GM10847 (cell line): ENCODE data around the gene MPP3.

Experiments
- POLR2A ChIP-seq: IDR thresholded peaks from 2 replicates; pipeline ENCODE4 v1.6.1; 2011; ENCODE audit not compliant: insufficient read length; ENCODE audit errors: extremely low read depth

MPP3 gene

DNA sequence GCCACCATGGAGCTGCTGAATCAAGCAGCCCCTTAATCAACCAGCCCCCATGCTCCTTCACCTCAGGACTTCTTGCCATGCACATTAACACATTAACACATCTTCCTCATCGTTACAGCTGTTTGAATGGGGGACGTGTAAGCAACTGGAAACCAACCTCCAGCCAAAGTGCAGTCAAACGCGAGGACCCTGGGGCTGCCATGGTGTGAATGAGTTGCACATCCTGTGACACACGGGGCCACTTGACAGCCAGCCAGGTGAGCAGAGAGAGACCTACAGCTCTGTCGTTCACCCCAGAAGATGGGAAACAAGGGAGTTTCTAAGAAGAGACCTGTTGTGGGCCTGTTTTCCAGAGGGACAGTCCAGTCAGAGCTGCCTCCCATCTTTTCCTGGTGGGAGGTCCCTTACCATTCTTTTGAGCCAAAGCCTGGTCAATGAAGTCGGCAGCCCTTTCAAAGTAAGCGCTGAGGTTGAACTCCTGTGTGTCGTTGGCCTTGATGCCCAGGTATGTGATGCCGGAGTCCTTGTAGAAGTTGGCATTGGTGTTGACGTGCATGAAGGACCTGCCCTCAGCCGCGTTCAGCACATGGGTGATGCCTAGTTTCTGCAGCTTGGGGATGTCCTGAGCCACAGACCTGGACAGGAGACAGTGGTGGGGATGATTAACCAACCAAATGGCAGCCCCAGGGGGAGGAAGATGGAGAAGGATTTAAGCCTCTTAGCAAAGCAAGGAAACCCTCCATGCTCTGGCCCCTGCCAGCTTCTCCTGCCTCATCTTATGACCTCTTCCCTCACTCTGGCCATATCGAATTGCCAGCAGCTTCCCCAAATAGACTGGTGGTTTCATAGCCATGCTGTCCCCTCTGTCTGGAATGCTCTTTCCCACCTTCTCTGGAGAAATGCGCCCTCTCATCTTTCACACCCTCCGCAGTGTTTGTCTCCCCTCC, 58.4 kb downstream of the MPP3 start:
- no peak for TF ChIP-seq POLR2A

DNA sequence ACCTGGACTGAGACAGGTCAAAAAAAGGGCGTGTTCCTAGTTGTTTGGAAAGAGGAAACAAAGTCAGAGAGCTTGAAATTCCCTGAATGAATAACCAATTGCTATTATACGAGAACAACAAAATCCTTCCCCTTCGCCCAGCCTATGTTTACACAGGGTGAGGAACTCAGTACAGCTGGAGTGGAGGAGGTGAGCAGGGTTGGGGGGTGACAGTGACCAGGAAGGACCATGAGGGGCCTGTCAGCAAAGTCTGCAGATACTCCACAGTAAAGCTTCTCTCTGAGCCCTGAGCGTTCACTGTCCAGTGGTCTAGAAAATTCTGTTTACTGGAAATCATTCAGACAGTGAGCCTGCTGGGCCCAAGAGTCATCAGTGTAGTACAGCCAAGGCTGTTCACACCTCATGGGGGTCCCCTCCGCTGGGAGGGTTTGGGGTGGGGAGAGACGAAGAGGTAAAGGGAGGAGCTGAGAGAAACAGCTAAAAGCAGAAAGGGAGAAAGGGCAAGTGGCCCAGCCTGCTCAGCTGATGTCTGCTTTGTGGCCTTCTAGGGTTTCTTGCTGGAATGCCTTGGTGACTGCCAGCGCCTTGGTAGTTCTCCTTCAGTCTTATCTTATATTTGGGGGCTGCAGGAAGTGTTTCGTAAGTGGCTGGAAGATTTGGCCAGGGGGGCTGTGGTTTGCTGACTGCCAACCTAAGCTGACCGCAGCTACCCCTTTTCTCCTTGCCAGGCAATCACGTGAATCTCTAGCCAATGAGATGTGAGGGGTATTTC, 59.9 kb downstream of the MPP3 start:
- TF ChIP-seq POLR2A, result no peak

DNA sequence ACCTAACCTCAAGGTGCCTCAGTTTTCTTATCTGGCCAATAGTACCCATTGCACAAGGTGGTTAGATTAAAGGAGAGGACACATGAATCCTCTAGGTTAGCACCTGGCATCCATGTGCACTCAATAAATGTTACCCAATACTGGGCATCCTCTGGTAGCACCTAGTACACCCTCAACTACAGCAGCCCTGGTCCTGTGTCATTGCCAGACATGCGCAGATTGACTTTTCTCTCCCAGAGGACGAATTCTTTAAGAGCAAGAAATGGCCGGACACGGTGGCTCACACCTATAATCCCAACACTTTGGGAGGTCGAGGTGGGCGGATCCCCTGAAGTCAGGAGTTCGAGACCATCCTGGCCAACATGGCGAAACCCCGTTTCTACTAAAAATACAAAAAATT, 61.5 kb downstream of the MPP3 start:
- no peak for TF ChIP-seq POLR2A

DNA sequence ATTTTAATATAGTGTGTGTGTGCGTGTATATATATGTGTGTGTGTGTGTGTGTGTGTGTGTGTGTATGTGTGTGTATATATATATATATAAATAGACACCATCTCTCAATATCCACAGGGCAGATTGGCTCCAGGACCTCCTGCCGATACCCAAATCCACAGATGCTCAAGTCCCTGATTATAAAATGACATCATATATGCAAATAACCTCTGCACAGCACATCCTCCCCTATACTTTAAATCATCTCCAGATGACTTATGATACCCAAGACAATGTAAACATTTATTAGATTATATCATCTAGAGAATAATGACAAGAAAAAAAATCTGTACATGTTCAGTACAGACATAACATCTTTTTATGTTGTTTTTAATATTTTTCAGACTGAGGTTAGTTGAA, 62.0 kb downstream of the MPP3 start:
- no peak for TF ChIP-seq POLR2A

DNA sequence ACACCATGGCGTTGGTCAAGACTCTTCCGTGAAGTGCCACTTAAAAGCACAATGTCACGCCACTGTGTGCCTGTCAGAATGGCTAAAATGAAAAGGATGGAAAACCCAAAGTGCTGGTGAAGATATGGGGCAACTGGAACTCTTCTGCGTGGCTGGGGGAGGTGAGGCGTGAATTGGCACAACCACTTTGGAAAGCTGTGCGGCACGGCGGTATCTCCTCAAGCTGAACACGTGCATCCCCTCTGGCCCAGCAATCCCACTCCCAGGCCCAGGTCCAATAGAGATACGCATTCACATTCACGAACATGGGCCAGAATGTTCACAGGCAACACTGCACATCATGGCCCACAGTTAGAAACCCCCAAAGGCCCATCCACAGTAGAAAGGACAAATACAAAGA, 63.1 kb downstream of the MPP3 start:
- TF ChIP-seq POLR2A, result no peak

DNA sequence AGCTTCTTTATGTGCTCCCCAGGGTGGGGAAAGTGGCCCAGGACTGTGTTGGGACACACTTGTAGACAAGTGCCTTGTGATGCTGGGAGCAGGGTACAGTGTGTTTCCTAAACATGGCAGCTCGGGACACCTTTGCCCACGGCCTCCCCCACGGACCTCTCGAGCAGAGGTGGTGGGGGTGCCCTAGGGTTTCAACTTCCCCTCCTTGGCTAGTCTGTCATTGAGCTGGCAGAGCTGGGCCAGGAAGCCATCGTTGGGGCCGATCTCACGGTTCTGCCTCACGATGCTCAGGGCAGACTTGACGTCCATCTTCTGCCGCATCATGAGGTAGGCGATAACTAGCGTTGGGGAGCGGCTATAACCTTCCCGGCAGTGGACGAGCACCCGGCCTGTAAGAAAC, 63.5 kb downstream of the MPP3 start:
- TF ChIP-seq POLR2A, result no peak

DNA sequence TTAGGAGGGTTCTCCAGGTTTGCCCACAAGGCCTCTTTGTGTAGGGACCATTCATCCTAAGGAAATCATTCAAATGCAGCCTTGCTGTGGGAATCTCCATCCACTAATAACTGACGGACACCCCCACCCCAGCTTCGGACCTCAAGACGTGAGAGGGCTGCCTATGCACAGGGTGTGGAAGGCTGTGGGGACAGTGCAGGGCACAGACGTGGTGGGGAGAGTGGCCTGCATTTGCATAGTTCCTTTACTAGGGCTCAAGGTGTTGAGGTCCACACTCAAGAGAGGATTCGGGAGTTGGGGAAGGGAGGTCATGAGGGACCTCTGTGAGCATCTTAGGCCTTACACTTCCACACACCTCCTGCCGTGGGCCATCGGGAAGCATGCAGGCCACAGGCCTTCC, 64.0 kb downstream of the MPP3 start:
- TF ChIP-seq POLR2A, result no peak

DNA sequence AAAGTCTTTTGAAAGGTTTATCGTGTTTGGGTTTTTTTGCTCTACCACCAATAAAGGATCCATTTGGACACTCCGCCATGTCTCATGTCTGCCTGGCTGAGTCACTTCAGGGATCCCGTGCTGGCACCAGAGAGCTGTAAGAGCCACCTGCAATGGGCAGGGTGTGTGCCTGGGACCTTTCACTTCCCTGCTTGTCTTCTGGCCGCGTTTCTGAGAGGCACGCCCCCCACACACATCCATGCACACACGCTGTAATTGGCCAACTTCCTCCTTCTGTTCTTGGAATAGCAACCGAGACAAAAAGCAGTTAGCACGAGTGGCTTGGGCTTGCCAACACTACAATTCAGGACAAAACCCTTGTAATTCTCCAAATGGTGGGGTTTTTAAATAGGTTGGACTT, 64.6 kb downstream of the MPP3 start:
- no peak for TF ChIP-seq POLR2A

DNA sequence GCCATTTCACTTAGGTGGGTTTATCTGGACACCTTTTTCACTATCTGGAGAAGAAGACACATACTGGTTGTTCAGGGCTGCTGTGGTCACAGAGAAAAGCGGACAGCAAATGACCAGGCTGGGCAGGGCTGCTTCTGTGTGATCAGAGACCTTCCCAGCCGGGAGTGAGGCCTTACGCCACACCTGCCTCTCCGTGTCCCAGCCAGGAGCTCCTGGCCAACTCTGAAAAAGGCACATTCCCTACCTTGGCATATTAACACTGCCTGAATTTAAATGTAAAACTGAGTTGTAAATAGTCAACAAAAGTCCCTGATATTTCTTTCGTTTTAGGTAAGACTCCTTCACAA, 65.3 kb downstream of the MPP3 start:
- no peak for TF ChIP-seq POLR2A

DNA sequence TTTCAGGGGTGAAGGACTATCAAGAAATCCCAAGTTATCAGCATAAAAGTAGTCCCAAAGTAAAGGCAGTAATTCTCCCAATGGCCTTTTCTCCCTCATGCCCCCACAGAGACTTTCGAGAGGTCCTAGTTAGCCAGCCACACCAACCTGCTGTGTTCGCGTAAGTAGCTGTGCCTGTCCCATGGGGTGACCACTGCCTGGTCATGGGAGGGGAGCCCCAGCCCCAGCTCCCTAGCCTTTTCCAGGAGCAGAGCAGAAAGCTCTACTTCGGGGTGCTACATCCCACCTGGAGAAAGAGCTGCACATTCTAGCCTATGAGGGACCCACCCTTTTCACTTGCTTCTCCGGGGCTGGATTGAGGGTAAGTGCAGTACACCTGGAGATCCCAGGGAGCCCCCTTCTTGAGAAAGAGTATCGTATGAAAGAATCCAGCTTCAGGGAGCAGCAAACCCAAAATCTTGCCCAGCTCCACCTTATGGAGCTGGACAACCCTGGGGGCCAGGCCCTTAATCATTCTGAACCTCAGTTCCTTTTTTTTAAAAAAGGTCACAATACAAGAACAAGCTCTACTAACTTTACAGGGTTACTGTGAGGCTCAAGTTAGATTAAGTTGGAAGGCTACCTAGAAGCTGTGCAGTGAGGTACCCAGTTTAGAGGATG, 65.8 kb downstream of the MPP3 start:
- no peak for TF ChIP-seq POLR2A

DNA sequence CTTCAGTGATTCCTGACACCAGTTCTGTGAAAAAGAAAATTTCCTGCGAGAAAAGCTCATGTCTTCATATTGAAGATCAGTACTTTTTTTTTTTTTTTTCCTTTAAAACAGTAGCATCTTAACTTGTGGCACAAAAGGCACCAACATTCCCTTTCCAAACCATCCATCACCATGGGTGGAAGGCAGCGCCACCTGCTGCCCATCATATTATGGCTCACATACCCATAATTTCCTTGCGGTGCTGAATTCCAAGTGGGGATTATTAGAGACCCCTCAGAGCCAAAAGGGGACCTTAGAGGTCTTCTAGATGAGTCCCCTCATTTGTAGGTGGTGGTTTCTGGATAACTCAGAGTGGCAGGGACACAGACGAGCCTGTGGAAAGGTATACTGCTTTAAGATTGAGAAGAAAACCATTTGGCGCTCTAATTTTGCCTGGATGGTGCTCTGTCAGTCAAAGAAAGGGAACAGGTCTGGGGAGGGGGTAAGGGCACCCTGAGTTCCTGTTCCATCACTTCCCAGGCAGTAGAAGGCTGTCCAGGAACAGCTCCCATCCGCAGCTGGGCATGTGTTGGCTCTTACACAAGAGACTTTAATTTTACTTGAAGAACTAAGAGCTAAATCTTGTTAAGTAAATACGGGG, 66.4 kb downstream of the MPP3 start:
- TF ChIP-seq POLR2A, result no peak

DNA sequence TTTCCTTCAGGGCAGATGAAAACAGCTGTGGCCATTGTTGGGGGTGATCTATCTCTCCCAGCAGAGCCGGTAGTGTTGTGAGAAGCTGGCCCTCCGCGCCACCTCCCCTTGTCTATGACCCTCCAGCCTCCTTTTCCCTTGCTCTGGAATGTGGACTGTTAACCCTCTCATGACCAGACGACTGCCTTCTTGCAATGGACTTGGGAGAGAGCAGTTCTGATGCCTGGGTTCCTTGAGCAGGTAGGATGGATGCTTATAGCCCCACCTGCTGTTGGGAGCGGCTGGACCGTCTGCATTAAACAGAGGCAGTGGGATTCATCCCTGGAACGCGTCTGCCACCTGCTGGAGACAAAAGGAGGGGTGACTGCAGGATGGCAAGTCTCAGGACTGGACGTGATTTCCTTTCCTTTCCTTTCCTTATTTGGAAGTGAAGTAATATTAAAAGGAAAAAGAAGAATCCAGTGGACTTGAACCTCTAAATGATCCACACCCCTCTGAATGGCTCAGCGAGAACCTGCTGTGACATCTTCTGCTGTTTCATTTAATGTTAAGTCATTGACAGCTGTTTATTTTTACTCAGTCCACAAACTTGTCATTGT, 72.6 kb downstream of the MPP3 start:
- no peak for TF ChIP-seq POLR2A

DNA sequence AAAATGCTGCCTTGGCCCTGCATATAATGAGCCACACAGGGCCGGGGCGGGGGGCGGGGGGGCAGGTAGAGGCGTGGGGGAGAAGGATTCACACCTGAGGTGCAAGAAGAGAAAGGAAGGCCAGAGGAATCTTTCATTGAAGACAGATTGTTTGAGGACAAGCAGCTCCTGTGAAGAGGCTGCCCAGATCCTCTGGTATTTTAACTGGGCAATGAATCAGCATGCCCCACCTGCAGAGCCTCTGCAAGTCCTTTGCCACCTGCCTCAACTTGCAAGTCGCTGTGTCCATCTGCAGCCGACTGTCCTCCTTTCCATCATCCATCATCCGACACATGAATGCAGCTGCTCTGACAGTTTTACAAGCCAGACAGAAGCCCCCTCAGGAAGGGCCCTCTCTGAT, 73.1 kb downstream of the MPP3 start:
- no peak for TF ChIP-seq POLR2A

DNA sequence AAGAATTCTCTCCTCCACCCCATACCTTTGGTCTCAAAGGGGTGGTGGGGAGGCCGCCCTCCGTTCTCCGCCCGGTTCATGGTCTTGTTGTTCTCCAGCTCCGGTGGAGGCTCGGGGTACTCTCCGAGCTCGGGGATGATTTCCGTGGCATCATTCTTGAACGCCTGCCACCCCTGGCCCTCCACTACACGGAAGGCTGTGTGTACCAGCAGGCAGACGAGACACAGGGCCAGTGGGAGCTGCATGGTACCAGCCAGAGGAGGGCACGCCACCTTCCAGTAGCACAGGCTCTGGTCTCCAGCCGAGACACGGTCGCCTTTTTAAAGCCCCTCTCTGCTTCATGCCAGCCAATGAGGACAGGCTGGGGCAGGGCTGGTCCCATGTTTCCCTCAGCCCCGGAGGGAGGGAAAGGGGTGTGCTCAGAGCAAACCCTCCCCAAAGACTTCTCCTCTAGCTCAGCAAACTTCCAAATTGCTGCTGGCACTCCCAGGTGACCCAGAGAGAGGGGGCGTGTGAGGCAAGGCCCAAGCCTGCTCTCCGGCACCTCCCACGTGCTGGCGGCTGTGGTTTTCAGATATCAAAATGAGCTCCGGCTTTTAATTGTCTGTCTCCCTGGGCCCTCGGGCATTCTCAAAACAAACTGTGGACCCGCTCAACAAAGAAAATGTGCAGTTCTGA, 74.3 kb downstream of the MPP3 start, which contains the start of gene SOST:
Gene SOST (minus strand): TSS at position 295 of the 678 bp plus-strand sequence. CDS start 50 bp downstream, at position 245.
- TF ChIP-seq POLR2A, result no peak
